GM23248 (cell line): ENCODE data around the gene NOL9.

ENCODE experiments used
- EZH2 ChIP-seq: fragments of 200-600 bp; sonication (generic); IDR thresholded peaks from 2 replicates; pipeline ENCODE4 v1.6.1; 2018; ENCODE audit warnings: antibody characterized with exemption, mild to moderate bottlenecking; ENCODE audit not compliant: insufficient read depth, poor library complexity, severe bottlenecking
- EZH2phosphoT487 ChIP-seq: fragments of 200-600 bp; sonication (generic); IDR thresholded peaks from 2 replicates; pipeline ENCODE4 v1.6.1; 2018; ENCODE audit warnings: antibody characterized with exemption, moderate library complexity, mild to moderate bottlenecking, low read depth; ENCODE audit not compliant: insufficient read depth

DNA sequence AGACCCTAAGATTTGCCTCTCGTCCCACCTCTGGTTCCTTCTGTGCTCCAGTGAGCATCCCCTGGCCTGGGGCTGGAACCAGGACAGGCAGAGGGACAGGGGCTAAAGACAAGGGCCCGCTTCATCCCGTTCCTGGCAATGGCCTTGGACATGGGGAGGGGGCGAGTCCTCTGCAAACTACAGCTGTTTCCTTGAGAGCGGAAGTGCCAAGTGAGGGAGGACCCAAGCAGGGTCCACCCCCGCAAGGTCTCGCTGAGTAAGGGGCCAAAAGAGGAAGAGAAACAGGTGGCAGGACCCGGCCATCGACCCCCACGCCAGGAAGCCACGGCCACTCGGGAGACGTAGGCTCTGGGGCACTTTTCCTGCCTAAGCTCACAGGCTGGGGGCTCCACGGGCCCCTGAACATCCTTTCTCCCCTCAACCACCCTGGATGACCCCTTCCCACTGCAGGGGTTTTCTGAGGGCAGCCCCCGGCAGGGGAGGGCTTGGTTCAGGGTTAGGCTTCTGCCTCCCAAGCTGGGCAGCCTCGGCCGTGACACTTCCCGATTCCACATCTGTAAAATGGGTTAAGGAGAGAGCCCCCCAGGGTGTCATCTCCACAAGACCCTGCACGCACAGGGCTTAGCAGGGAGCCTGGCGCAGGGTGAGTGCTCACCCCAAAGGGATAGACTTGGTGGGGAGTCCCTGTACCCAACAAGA is 44.9 kb downstream of the NOL9 start:
- TF ChIP-seq EZH2phosphoT487 (no peak), EZH2 (no peak)
